Measurements from ENCODE around the gene FAM227B. TPM values are rescaled to one million over a fixed set of nuclear protein-coding genes. Genes with fewer than 3 reads are reported as not detected.

FAM227B gene
- total RNA-seq, 4 donors from 2014 or later, result 3.3 to 9.2 (median 6.6) TPM

DNA sequence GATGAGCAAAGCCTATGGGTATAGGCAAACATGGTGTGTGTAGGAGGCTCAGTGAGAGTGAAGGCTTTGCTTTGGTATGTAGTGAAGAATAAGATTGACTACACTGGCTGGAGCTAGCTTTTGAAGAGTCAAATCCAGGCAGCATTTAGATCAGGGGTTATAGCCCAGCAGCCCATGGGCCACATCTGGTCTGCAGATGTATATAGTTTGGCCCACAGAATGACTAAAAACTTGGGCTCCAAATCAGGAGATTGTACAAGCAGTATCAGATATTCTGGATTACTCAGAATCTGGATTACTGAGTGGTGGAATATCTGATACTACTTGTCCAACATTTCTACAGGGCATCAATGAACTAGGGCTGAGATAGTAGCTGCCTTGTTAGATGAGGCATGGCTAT lies 290.5 kb downstream of the FAM227B start:
- no peak for DNase-seq
- no peaks in the 10 kb centered on the region for H3K36me3 ChIP-seq
- H3K27ac ChIP-seq, result no peak overlapping the region
- intact Hi-C loops (cut with DNase I; ENCODE audit: low total_unique reads), result no loop called here
- no peaks in the 10 kb centered on the region for H3K4me1 ChIP-seq
- no peaks in the 10 kb centered on the region for H3K9me3 ChIP-seq
- in situ Hi-C loops (cut with MboI; ENCODE audit: low pct_ligation_motif_present in 1 of 4, low pct_unique_long_range_greater_than_20kb in 1 of 4, low sequenced_read_pairs in 3 of 4), result no loop called here
- TF ChIP-seq POLR2A (IDR thresholded peaks at IDR 0.05), result no peak
- no peak for TF ChIP-seq POLR2AphosphoS5 (IDR thresholded peaks at IDR 0.05)
- no peak for TF ChIP-seq EP300 (IDR thresholded peaks at IDR 0.05; ENCODE audit: low read depth)
- TF ChIP-seq, protein P1, sequence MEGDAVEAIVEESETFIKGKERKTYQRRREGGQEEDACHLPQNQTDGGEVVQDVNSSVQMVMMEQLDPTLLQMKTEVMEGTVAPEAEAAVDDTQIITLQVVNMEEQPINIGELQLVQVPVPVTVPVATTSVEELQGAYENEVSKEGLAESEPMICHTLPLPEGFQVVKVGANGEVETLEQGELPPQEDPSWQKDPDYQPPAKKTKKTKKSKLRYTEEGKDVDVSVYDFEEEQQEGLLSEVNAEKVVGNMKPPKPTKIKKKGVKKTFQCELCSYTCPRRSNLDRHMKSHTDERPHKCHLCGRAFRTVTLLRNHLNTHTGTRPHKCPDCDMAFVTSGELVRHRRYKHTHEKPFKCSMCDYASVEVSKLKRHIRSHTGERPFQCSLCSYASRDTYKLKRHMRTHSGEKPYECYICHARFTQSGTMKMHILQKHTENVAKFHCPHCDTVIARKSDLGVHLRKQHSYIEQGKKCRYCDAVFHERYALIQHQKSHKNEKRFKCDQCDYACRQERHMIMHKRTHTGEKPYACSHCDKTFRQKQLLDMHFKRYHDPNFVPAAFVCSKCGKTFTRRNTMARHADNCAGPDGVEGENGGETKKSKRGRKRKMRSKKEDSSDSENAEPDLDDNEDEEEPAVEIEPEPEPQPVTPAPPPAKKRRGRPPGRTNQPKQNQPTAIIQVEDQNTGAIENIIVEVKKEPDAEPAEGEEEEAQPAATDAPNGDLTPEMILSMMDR (IDR thresholded peaks at IDR 0.05), result no peak
- no peaks in the 10 kb centered on the region for H3K27me3 ChIP-seq
- no peak overlapping the region for H3K4me3 ChIP-seq

DNA sequence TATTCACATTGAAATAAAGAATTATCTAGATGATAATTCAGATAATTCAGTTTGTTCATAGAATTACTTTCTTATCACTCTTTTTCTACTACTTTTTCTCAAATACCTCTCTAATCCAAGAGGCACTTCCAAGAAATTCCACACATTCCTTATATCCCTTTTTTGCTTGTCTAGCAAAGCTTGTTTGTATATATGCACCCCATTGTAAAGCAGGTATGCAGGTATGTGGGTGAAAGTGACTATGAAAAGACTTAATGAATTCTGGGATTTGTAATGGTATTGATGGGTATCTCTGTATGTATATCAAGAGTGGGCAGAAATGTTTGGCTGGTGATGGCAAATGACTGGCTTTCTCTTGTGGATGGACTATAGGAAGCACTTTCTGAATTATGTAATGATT lies 291.7 kb downstream of the FAM227B start:
- Histone ChIP-seq H3K27ac (no peak overlapping the region), H3K9me3 (no peaks in the 10 kb centered on the region), H3K27me3 (no peaks in the 10 kb centered on the region), H3K4me3 (no peak overlapping the region), H3K36me3 (no peaks in the 10 kb centered on the region), H3K4me1 (no peaks in the 10 kb centered on the region)
- in situ Hi-C loops (cut with MboI; ENCODE audit: low pct_ligation_motif_present in 1 of 4, low pct_unique_long_range_greater_than_20kb in 1 of 4, low sequenced_read_pairs in 3 of 4) (no loop called here), intact Hi-C loops (cut with DNase I; ENCODE audit: low total_unique reads) (no loop called here)
- no peak for DNase-seq
- TF ChIP-seq, protein P1 (IDR thresholded peaks at IDR 0.05), result no peak
- TF ChIP-seq POLR2AphosphoS5 (IDR thresholded peaks at IDR 0.05) (no peak), EP300 (IDR thresholded peaks at IDR 0.05; ENCODE audit: low read depth) (no peak), POLR2A (IDR thresholded peaks at IDR 0.05) (no peak)

DNA sequence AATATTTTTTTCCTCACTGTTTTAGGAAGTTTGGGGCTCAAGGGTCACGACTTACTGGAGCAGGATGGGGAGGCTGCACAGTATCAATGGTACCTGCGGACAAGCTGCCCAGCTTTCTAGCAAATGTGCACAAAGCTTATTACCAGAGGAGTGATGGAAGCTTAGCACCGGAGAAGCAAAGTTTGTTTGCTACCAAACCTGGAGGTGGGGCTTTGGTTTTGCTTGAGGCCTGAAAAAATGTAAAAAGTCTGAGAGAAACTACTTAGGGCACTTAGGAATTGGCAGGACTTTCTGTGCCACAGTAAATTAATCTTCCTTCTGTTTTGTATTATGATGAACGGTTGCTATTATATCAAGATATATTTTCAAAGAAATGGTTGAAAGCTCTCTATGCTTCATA lies 292.7 kb downstream of the FAM227B start:
- H3K27me3 ChIP-seq, result no peaks in the 10 kb centered on the region
- intact Hi-C loops (cut with DNase I; ENCODE audit: low total_unique reads), result no loop called here
- no peak overlapping the region for H3K4me3 ChIP-seq

DNA sequence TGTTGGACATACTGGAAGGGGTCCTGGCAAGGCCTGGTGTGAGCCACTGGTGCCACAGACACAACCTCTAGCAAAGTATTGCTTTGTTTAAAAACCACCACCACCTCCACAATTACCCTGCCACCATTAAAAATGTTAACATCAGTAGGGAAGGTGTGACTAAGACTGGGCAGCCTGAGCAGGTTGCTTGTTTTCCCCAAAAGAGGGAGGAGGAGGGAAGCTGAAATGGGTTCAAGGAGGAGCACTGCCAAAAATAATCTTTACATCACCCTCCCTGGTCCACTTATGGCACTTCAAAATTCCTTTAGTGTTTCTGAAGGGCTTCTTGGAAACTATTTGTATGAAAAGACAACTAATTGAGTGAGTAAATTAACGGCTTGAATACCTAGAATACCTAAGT lies 297.4 kb downstream of the FAM227B start:
- TF ChIP-seq POLR2A (IDR thresholded peaks at IDR 0.05) (no peak), POLR2AphosphoS5 (IDR thresholded peaks at IDR 0.05) (no peak), EP300 (IDR thresholded peaks at IDR 0.05; ENCODE audit: low read depth) (no peak)
- TF ChIP-seq, protein P1 (IDR thresholded peaks at IDR 0.05), result no peak
- H3K27ac ChIP-seq, result no peak overlapping the region
- no peaks in the 10 kb centered on the region for H3K9me3 ChIP-seq
- H3K4me3 ChIP-seq, result no peak overlapping the region
- H3K4me1 ChIP-seq, result peaks cover 0 to 7% (median 1%) of the 10 kb centered on the region in 4 donors
- no peaks in the 10 kb centered on the region for H3K27me3 ChIP-seq
- intact Hi-C loops (cut with DNase I; ENCODE audit: low total_unique reads) (no loop called here), in situ Hi-C loops (cut with MboI; ENCODE audit: low pct_ligation_motif_present in 1 of 4, low pct_unique_long_range_greater_than_20kb in 1 of 4, low sequenced_read_pairs in 3 of 4) (no loop called here)
- peaks cover 0 to 8% (median 0%) of the 10 kb centered on the region in 4 donors for H3K36me3 ChIP-seq
- no peak for DNase-seq
- WGBS, 2 donors (ENCODE audit: low coverage in 1 of 2), result 88 to 90% methylated on average over 1 of the region's 1 CpG

More for the DNA sequence above, 292.7 kb downstream of the FAM227B start:
- H3K27ac ChIP-seq, result no peak overlapping the region
- no peak for DNase-seq
- H3K4me1 ChIP-seq, result peaks cover 0 to 3% (median 0%) of the 10 kb centered on the region in 4 donors
- WGBS, 2 donors (ENCODE audit: low coverage in 1 of 2), result 88 to 89% methylated on average over 4 of the region's 4 CpGs
- no peaks in the 10 kb centered on the region for H3K36me3 ChIP-seq
- in situ Hi-C loops (cut with MboI; ENCODE audit: low pct_ligation_motif_present in 1 of 4, low pct_unique_long_range_greater_than_20kb in 1 of 4, low sequenced_read_pairs in 3 of 4), result no loop called here
- H3K9me3 ChIP-seq, result no peaks in the 10 kb centered on the region
- no peak for TF ChIP-seq POLR2A (IDR thresholded peaks at IDR 0.05)
- TF ChIP-seq POLR2AphosphoS5 (IDR thresholded peaks at IDR 0.05), result no peak
- TF ChIP-seq, protein P1 (IDR thresholded peaks at IDR 0.05), result no peak
- TF ChIP-seq EP300 (IDR thresholded peaks at IDR 0.05; ENCODE audit: low read depth), result no peak
